HG02588 (cell line): ENCODE results near the gene MYL6B.

Source experiments
- ATAC-seq: cut with Tn5 transposase; IDR thresholded peaks from one replicate; pipeline ENCODE4 v1.9.1; 2021; ENCODE audit warnings: mild to moderate bottlenecking, moderate library complexity; ENCODE audit not compliant: unreplicated experiment

Gene MYL6B

GRCh38 chr12:56204275-56204674 is 51.9 kb downstream of the MYL6B start:
- no peak for ATAC-seq

GRCh38 chr12:56205445-56205844 is 53.1 kb downstream of the MYL6B start:
- ATAC-seq, result no peak

GRCh38 chr12:56206452-56207166 is 54.2 kb downstream of the MYL6B start:
- no peak for ATAC-seq
